Body of pancreas (tissue), 4 donors: Measurements from ENCODE around the gene PRSS2. TPM values are rescaled to one million over a fixed set of nuclear protein-coding genes. Genes with fewer than 3 reads are reported as not detected.

Experiments
- ATAC-seq: fragments of 150-250 bp; one replicate; pipeline ENCODE4 v1.9.1; 2016
- DNase-seq, 4 donors: peaks; one replicate each; pipeline ENCODE4 v3.0.0-alpha.2; 2019
- H3K27ac ChIP-seq, 4 donors: fragments of 200-600 bp; sonication (generic); 1 replicate in 3 of 4; 2 replicates in 1 of 4; pipeline versions ENCODE4 v1.5.1 to v1.6.1; 2016 to 2019; ENCODE audit warnings: mild to moderate bottlenecking in 1 of 4, mixed read lengths in 1 of 4, moderate library complexity in 1 of 4
- H3K27me3 ChIP-seq, 2 donors: fragments of 200-600 bp; sonication (generic); one replicate each; pipeline ENCODE4 v1.6.0; 2016; ENCODE audit warnings: mild to moderate bottlenecking in 1 of 2
- H3K36me3 ChIP-seq, 2 donors: fragments of 200-600 bp; sonication (generic); replicated peaks in 1 of 2; 2 replicates each; pipeline ENCODE4 v1.5.1; 2016; ENCODE audit warnings: low read depth in 2 of 2; ENCODE audit not compliant: insufficient read depth in 1 of 2
- H3K4me1 ChIP-seq: fragments of 200-600 bp; sonication (generic); one replicate; pipeline ENCODE4 v1.6.0; 2016
- H3K4me3 ChIP-seq, 2 donors: fragments of 200-600 bp; sonication (generic); 1 replicate in 1 of 2; 2 replicates in 1 of 2; pipeline ENCODE4 v1.5.1; 2016 to 2019
- H3K9me3 ChIP-seq, 3 donors: fragments of 200-600 bp; sonication (generic); 1 replicate in 2 of 3; 2 replicates in 1 of 3; pipeline ENCODE4 v1.5.1; 2016
- CTCF ChIP-seq, 7 experiments: fragments of 450-650 bp in 4 of 7; fragments of 200-600 bp in 3 of 7; sonication (generic) in 3 of 7; IDR thresholded peaks; one replicate each; pipeline ENCODE4 v1.5.1; 2016 to 2019; ENCODE audit warnings: antibody characterized with exemption in 7 of 7
- POLR2A ChIP-seq, 3 donors: fragments of 450-650 bp; IDR thresholded peaks; one replicate each; pipeline ENCODE4 v1.6.1; 2016; ENCODE audit warnings: antibody characterized with exemption in 3 of 3, mild to moderate bottlenecking in 2 of 3
- WGBS, 2 donors: methylation state at CpG; one replicate each; pipeline ENCODE4 v1.1.5; 2017; 5-methylcytosine and 5-hydroxymethylcytosine counted together
- intact Hi-C: fragments of 100-400 bp; cut with DNase I; formaldehyde crosslinking; loops from one replicate; pipeline ENCODE4 v1.15.1; 2023
- total RNA-seq, 2 donors: library from RNA; depleted of rRNA; stranded (reverse); fragments of >200 nt; gene quantifications; one replicate each; pipeline ENCODE4 v1.1.0, GENCODE V29; 2016

PRSS2 gene
- total RNA-seq, 2 donors from 2014 or later = 15,993 to 74,693 TPM

GRCh38 chr7:142782922-142783900, 12.4 kb downstream of the PRSS2 start:
- H3K4me3 ChIP-seq = peak overlapping the region in 1 of 2 donors; percentile 16
- H3K36me3 ChIP-seq = no peaks in the 10 kb centered on the region
- DNase-seq (peak; percentile 96 to 97 (median 96)), ATAC-seq (peak; percentile 96)
- peaks cover 9% of the 10 kb centered on the region for H3K4me1 ChIP-seq
- no peaks in the 10 kb centered on the region for H3K9me3 ChIP-seq
- TF ChIP-seq POLR2A (IDR thresholded peaks at IDR 0.05) = no peak
- peak; percentile 92 to 100 (median 100) for TF ChIP-seq CTCF (IDR thresholded peaks at IDR 0.05)
- WGBS, 2 donors = 4 to 13% methylated on average over 9 to 32 of the region's 32 CpGs
- intact Hi-C loops = loop anchor here (10.0 kb wide), 3 partner anchors 108 to 258 kb away; no protein-coding TSS in a partner anchor
- H3K27ac ChIP-seq = peak overlapping the region in 1 of 4 donors; percentile 34
- H3K27me3 ChIP-seq = no peaks in the 10 kb centered on the region

GRCh38 chr7:142784096-142784495, 13.3 kb downstream of the PRSS2 start:
- 67 to 71% methylated on average over 7 of the region's 7 CpGs for WGBS, 2 donors
- Histone ChIP-seq H3K27ac (no peak overlapping the region), H3K4me3 (no peak overlapping the region), H3K4me1 (peaks cover 9% of the 10 kb centered on the region), H3K27me3 (no peaks in the 10 kb centered on the region), H3K36me3 (no peaks in the 10 kb centered on the region), H3K9me3 (no peaks in the 10 kb centered on the region)
- DNase-seq (peak in 1 of 4 donors; percentile 39), ATAC-seq (no peak)
- TF ChIP-seq POLR2A (IDR thresholded peaks at IDR 0.05) = no peak
- TF ChIP-seq CTCF (IDR thresholded peaks at IDR 0.05) = peak in 3 of 7 experiments; percentile 7 to 46 (median 22)
- intact Hi-C loops = loop anchor here (10.0 kb wide), 3 partner anchors 109 to 259 kb away; no protein-coding TSS in a partner anchor

- TF ChIP-seq POLR2A (IDR thresholded peaks at IDR 0.05) (no peak), CTCF (IDR thresholded peaks at IDR 0.05) (no peak)
- no peaks in the 10 kb centered on the region for H3K27me3 ChIP-seq
- DNase-seq = no peak
- no peak for ATAC-seq
- H3K4me3 ChIP-seq = no peak overlapping the region
- H3K4me1 ChIP-seq = peaks cover 9% of the 10 kb centered on the region
- intact Hi-C loops = loop anchor here (10.0 kb wide), 3 partner anchors 110 to 260 kb away; no protein-coding TSS in a partner anchor
- H3K36me3 ChIP-seq = no peaks in the 10 kb centered on the region
- H3K9me3 ChIP-seq = no peaks in the 10 kb centered on the region
- WGBS, 2 donors = 89 to 93% methylated on average over 8 of the region's 8 CpGs
- no peak overlapping the region for H3K27ac ChIP-seq
These were observed 13.9 kb downstream of the PRSS2 start for GRCh38 chr7:142784716-142785115.

GRCh38 chr7:142785841-142786250, 15.1 kb downstream of the PRSS2 start:
- 82 to 93% methylated on average over 6 to 8 of the region's 8 CpGs for WGBS, 2 donors
- Histone ChIP-seq H3K4me3 (no peak overlapping the region), H3K36me3 (no peaks in the 10 kb centered on the region), H3K27me3 (no peaks in the 10 kb centered on the region), H3K9me3 (no peaks in the 10 kb centered on the region), H3K27ac (no peak overlapping the region), H3K4me1 (peaks cover 9% of the 10 kb centered on the region)
- ATAC-seq (no peak), DNase-seq (no peak)
- intact Hi-C loops = loop anchor here (10.0 kb wide), 3 partner anchors 111 to 261 kb away; no protein-coding TSS in a partner anchor
- no peak for TF ChIP-seq CTCF (IDR thresholded peaks at IDR 0.05)
- TF ChIP-seq POLR2A (IDR thresholded peaks at IDR 0.05) = no peak
